Measurements from ENCODE around the gene BEST4. TPM values are rescaled to one million over a fixed set of nuclear protein-coding genes. Genes with fewer than 3 reads are reported as not detected.

Gene BEST4
- total and polyA plus RNA-seq, 2 of the 8 experiments (the other 6 are each of a cell fraction or from before 2014, with no cell fraction given), result 0.76 to 1.4 TPM

DNA sequence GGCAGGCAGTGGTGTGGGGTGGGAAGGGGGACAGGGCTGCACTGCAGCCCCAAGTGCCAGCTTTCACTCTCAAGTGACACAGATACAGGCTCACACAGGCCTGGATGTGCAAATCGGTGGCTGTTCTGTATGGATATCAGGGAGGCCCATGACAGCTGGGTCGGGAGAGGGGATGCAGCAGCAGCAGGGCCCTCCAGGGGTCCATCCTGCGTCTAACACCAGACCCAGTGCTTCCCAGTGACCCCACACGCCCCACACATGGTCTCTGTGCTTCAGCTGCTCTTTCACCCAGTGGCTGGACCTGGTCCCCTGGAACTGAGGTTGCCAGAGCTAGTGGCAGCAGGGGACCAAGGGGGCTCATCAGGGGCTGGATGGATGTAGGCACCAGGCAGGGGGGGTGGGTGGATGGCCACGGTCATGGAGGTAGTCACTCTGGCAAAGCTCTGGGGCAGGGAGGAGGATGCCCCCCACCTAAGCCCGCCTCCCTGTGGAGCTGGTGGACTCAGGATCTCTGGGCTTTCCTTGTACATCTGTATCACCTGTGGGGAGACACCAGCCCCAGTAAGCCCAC, 34.2 kb upstream of the BEST4 start:
- Histone ChIP-seq H2AFZ (ENCODE audit: low read length) (no peak overlapping the region), H3K27ac (ENCODE audit: low read depth, low read length) (no peak overlapping the region), H3K18ac (ENCODE audit: extremely low read depth, low read length) (no peak overlapping the region), H2BK120ac (replicated peaks; ENCODE audit: low read depth, low read length) (no peak overlapping the region), H3K23ac (ENCODE audit: insufficient read length) (no peak overlapping the region), H3K23me2 (ENCODE audit: low read depth, low read length) (peaks cover 7% of the 10 kb centered on the region), H4K20me1 (replicated peaks in 1 of 2; ENCODE audit: control insufficient read depth in 1 of 2, insufficient read depth in 2 of 2, low read length in 2 of 2) (no peaks in the 10 kb centered on the region), H2BK20ac (ENCODE audit: low read length) (no peak overlapping the region), H4K5ac (ENCODE audit: insufficient read length, low read depth, low read length) (no peak overlapping the region), H2BK15ac (ENCODE audit: low read length) (no peak overlapping the region), H3K79me1 (ENCODE audit: low read depth, low read length) (no peaks in the 10 kb centered on the region), H3K9ac (replicated peaks in 1 of 4; ENCODE audit: extremely low read depth in 1 of 4, low read depth in 3 of 4, low read length in 3 of 4) (no peak overlapping the region), H2AK5ac (ENCODE audit: low read depth, low read length) (no peak overlapping the region), H2BK12ac (ENCODE audit: low read depth, low read length) (no peak overlapping the region; the same call in 1 of the 2 replicates), H3K36me3 (ENCODE audit: control insufficient read depth in 2 of 4, insufficient read depth in 4 of 4, low read length in 3 of 4) (no peaks in the 10 kb centered on the region), H3K4me2 (ENCODE audit: insufficient read depth in 1 of 2, low read depth in 2 of 2, low read length in 2 of 2) (no peak overlapping the region), H4K91ac (replicated peaks; ENCODE audit: insufficient read length, low read length) (no peak overlapping the region), H3K9me3 (ENCODE audit: insufficient read depth in 2 of 2, low read depth in 1 of 2, low read length in 1 of 2) (no peaks in the 10 kb centered on the region), H3K4me1 (replicated peaks in 1 of 4; ENCODE audit: control insufficient read depth in 3 of 4, insufficient read depth in 4 of 4, low read length in 3 of 4) (peaks cover 2 to 14% (median 5%) of the 10 kb centered on the region in 4 experiments), H3K4ac (replicated peaks; ENCODE audit: insufficient read length, low read depth, low read length) (no peak overlapping the region), H3K79me2 (ENCODE audit: control insufficient read depth in 1 of 2, insufficient read depth in 2 of 2, low read length in 2 of 2) (no peaks in the 10 kb centered on the region), H2BK5ac (ENCODE audit: low read depth, low read length) (no peak overlapping the region), H4K8ac (ENCODE audit: extremely low read depth, insufficient read depth, low read length) (no peak overlapping the region), H3K56ac (replicated peaks; ENCODE audit: insufficient read length, low read depth, low read length) (no peak overlapping the region), H3K27me3 (replicated peaks in 1 of 4; ENCODE audit: control insufficient read depth in 3 of 4, extremely low read depth in 1 of 4, insufficient read depth in 3 of 4, low read length in 3 of 4) (no peaks in the 10 kb centered on the region; a peak in 2 of 7 replicates), H3K14ac (ENCODE audit: insufficient read length) (no peak overlapping the region), H3K4me3 (ENCODE audit: extremely low read depth in 1 of 4, insufficient read depth in 2 of 4, low read depth in 3 of 4, low read length in 4 of 4) (no peak overlapping the region)
- ChIA-PET CTCF (ENCODE audit: partially characterized antibody) (interaction anchor here (0.6 to 5.3 kb wide), 13 partner anchors 9 to 912 kb away, joined by 3 to 26 read pairs (median 9); partner anchors contain the start of genes DYNLT4 and PLK3), POLR2A (ENCODE audit: partially characterized antibody) (interaction anchor here (0.5 to 16.6 kb wide), 14 partner anchors 8 to 480 kb away, joined by 3 to 547 read pairs (median 70); partner anchors contain the start of genes BEST4, BTBD19, DYNLT4 and EIF2B3)
- DNase-seq (ENCODE audit: low read depth in 1 of 2, low spot score in 2 of 2) (no peak), FAIRE-seq (no peak)
- WGBS, 2 experiments (ENCODE audit: extremely low coverage in 1 of 2, insufficient coverage in 1 of 2, insufficient read length in 1 of 2, insufficient replicate concordance in 2 of 2, low coverage in 1 of 2, low lambda C conversion rate in 2 of 2, missing lambda C conversion rate in 1 of 2), result 83% methylated on average over 5 of the region's 6 CpGs; no CpG with 5 or more reads in 1 of the 2 experiments
- TF ChIP-seq SP4 (IDR thresholded peaks at IDR 0.05; ENCODE audit: low read length), result no peak
- TF ChIP-seq EGR1 (IDR thresholded peaks at IDR 0.05; ENCODE audit: borderline replicate concordance, low read depth, low read length), result no peak
- TF ChIP-seq, protein P1, sequence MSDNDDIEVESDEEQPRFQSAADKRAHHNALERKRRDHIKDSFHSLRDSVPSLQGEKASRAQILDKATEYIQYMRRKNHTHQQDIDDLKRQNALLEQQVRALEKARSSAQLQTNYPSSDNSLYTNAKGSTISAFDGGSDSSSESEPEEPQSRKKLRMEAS (IDR thresholded peaks at IDR 0.05), result no peak
- TF ChIP-seq SP2 (IDR thresholded peaks at IDR 0.05; ENCODE audit: low read length), result no peak
- no peak for TF ChIP-seq BRCA1 (IDR thresholded peaks at IDR 0.05; ENCODE audit: low read depth, low read length)
- TF ChIP-seq POLR2A (IDR thresholded peaks at IDR 0.05; ENCODE audit: control extremely low read depth in 1 of 2, low read depth in 2 of 2, low read length in 2 of 2), result no peak
- no peak for TF ChIP-seq NANOG (IDR thresholded peaks at IDR 0.05; ENCODE audit: insufficient read depth, low read depth, low read length, poor library complexity, severe bottlenecking)
- TF ChIP-seq POU5F1 (IDR thresholded peaks at IDR 0.05; ENCODE audit: low read depth, low read length), result no peak
- TF ChIP-seq SIN3A (conservative IDR thresholded peaks at IDR 0.05 in 1 of 2, IDR thresholded peaks at IDR 0.05 in 1 of 2; ENCODE audit: low read depth in 1 of 2, low read length in 2 of 2), result no peak
- TF ChIP-seq, protein P2, sequence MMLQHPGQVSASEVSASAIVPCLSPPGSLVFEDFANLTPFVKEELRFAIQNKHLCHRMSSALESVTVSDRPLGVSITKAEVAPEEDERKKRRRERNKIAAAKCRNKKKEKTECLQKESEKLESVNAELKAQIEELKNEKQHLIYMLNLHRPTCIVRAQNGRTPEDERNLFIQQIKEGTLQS (IDR thresholded peaks at IDR 0.05; ENCODE audit: insufficient read depth, low read depth, low read length), result no peak
- no peak for TF ChIP-seq GABPA (IDR thresholded peaks at IDR 0.05; ENCODE audit: borderline replicate concordance, insufficient read depth, low read length)
- TF ChIP-seq CHD1 (IDR thresholded peaks at IDR 0.05; ENCODE audit: low read depth, low read length), result no peak
- no peak for TF ChIP-seq RFX5 (IDR thresholded peaks at IDR 0.05; ENCODE audit: borderline replicate concordance, low read depth, low read length)
- no peak for TF ChIP-seq CREB1 (IDR thresholded peaks at IDR 0.05)
